Choroid plexus epithelial cell (primary cell): ENCODE results near the gene LDLRAP1.

Experiments used
- DNase-seq: peaks from one replicate; pipeline ENCODE4 v3.0.0-alpha.2; 2010; ENCODE audit warnings: low read depth
- H3K4me3 ChIP-seq: 2 replicates; pipeline ENCODE4 v1.5.1; 2011; ENCODE audit warnings: low read depth, mild to moderate bottlenecking, control low read depth, low read length, moderate library complexity
- CTCF ChIP-seq: conservative IDR thresholded peaks from 2 replicates; pipeline ENCODE4 v1.5.1; 2011; ENCODE audit warnings: low read depth, mild to moderate bottlenecking, control low read depth, inconsistent platforms, low read length, moderate library complexity

Gene LDLRAP1

GRCh38 chr1:25576459-25577133 is 33.2 kb downstream of the LDLRAP1 start:
- no peak overlapping the region for H3K4me3 ChIP-seq
- DNase-seq = no peak
- TF ChIP-seq CTCF = no peak

GRCh38 chr1:25577134-25577920 is 33.9 kb downstream of the LDLRAP1 start:
- DNase-seq = no peak
- no peak overlapping the region for H3K4me3 ChIP-seq
- no peak for TF ChIP-seq CTCF

GRCh38 chr1:25579292-25580252 is 36.2 kb downstream of the LDLRAP1 start:
- no peak overlapping the region for H3K4me3 ChIP-seq
- no peak for TF ChIP-seq CTCF
- no peak for DNase-seq

GRCh38 chr1:25580927-25581326 is 37.5 kb downstream of the LDLRAP1 start:
- H3K4me3 ChIP-seq = no peak overlapping the region
- TF ChIP-seq CTCF = no peak
- DNase-seq = no peak

GRCh38 chr1:25581764-25582163 is 38.4 kb downstream of the LDLRAP1 start:
- no peak for TF ChIP-seq CTCF
- no peak overlapping the region for H3K4me3 ChIP-seq

GRCh38 chr1:25583519-25584370 is 40.3 kb downstream of the LDLRAP1 start:
- no peak for DNase-seq
- no peak overlapping the region for H3K4me3 ChIP-seq
- TF ChIP-seq CTCF = no peak

More at GRCh38 chr1:25581764-25582163, 38.4 kb downstream of the LDLRAP1 start:
- peak; percentile 18 for DNase-seq
